K562 (cell line): ENCODE measurements around the gene DIPK1A. TPM values are rescaled to one million over a fixed set of nuclear protein-coding genes. Genes with fewer than 3 reads are reported as not detected.

Source experiments
- MIER1 ChIP-seq: fragments of 450-650 bp; IDR thresholded peaks from 2 replicates; pipeline ENCODE4 v1.6.1; 2016; ENCODE audit warnings: antibody characterized with exemption, mild to moderate bottlenecking, low read depth
- SNRNP70 ChIP-seq: fragments of 200-400 bp; formaldehyde crosslinking; optimal IDR thresholded peaks from 2 replicates; pipeline ENCODE3; 2017; ENCODE audit warnings: low read depth, low read length
- U2AF1 ChIP-seq: fragments of 200-400 bp; formaldehyde crosslinking; optimal IDR thresholded peaks from 2 replicates; pipeline ENCODE3; 2017; ENCODE audit warnings: mild to moderate bottlenecking, low read depth, low read length, moderate library complexity
- polyA plus RNA-seq, 8 experiments: library from polyadenylated mRNA; depleted of rRNA in 4 of 8; stranded (reverse) in 5 of 8; unstranded in 3 of 8; fragments of >200 nt; fragmentation: Nextera tagmentation in 2 of 8; fragmentation: Illumina TruSeq in 1 of 8; extraction: Ambion mirVana in 2 of 8; extraction: Trizol in 1 of 8; gene quantifications; 2 replicates each; pipeline versions ENCODE4 v1.2.1 to v1.2.3, GENCODE V29; 2011 to 2014; ENCODE audit warnings: inconsistent platforms in 1 of 8, missing spikeins in 1 of 8
- total RNA-seq, 7 experiments: library from RNA; depleted of rRNA in 6 of 7; stranded (reverse); fragments of >200 nt in 6 of 7; fragmentation: Illumina TruSeq in 2 of 7; extraction: Trizol in 2 of 7; gene quantifications; 2 replicates each; pipeline versions ENCODE4 v1.2.1 to v1.2.3, GENCODE V29; 2011 to 2021; ENCODE audit warnings: low replicate concordance in 1 of 7
- TF ChIP-seq, protein P1 (sequence below): fragments of 450-650 bp; IDR thresholded peaks from 2 replicates; pipeline ENCODE4 v1.7.1; 2018; ENCODE audit warnings: mild to moderate bottlenecking, low read depth; ENCODE audit not compliant: partially characterized antibody
- TF ChIP-seq, protein P2 (sequence below): sonication (generic); formaldehyde crosslinking; IDR thresholded peaks from 2 replicates; pipeline ENCODE4 v1.8.0; 2022; ENCODE audit warnings: mild to moderate bottlenecking, missing genetic modification reagents

DIPK1A gene
- total and polyA plus RNA-seq, 9 of the 15 experiments (the other 6 are each of a cell fraction or from before 2014, with no cell fraction given): 0.54 to 2.5 (median 1.3) TPM

DNA sequence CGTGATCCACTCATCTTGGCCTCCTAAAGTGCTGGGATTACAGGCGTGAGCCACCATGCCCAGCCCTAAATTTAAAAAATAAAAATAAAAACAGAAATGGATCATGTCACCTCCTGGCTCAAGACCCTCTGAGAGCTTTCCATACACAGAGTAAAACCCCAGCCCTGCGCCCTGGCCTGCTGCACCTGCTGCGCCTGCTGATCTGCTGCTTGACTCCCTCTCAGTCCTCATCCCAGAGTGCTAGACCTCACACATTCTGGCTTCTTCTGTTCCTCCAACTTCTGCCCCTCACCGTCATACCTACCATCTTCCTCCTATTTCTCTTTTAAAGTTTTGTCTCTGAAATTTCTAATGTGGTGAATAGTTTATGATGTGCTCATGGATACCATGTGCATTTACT, 42.7 kb upstream of the DIPK1A start (continued):
- TF ChIP-seq, protein P1, sequence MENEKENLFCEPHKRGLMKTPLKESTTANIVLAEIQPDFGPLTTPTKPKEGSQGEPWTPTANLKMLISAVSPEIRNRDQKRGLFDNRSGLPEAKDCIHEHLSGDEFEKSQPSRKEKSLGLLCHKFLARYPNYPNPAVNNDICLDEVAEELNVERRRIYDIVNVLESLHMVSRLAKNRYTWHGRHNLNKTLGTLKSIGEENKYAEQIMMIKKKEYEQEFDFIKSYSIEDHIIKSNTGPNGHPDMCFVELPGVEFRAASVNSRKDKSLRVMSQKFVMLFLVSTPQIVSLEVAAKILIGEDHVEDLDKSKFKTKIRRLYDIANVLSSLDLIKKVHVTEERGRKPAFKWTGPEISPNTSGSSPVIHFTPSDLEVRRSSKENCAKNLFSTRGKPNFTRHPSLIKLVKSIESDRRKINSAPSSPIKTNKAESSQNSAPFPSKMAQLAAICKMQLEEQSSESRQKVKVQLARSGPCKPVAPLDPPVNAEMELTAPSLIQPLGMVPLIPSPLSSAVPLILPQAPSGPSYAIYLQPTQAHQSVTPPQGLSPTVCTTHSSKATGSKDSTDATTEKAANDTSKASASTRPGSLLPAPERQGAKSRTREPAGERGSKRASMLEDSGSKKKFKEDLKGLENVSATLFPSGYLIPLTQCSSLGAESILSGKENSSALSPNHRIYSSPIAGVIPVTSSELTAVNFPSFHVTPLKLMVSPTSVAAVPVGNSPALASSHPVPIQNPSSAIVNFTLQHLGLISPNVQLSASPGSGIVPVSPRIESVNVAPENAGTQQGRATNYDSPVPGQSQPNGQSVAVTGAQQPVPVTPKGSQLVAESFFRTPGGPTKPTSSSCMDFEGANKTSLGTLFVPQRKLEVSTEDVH: no peak
- TF ChIP-seq, protein P2, sequence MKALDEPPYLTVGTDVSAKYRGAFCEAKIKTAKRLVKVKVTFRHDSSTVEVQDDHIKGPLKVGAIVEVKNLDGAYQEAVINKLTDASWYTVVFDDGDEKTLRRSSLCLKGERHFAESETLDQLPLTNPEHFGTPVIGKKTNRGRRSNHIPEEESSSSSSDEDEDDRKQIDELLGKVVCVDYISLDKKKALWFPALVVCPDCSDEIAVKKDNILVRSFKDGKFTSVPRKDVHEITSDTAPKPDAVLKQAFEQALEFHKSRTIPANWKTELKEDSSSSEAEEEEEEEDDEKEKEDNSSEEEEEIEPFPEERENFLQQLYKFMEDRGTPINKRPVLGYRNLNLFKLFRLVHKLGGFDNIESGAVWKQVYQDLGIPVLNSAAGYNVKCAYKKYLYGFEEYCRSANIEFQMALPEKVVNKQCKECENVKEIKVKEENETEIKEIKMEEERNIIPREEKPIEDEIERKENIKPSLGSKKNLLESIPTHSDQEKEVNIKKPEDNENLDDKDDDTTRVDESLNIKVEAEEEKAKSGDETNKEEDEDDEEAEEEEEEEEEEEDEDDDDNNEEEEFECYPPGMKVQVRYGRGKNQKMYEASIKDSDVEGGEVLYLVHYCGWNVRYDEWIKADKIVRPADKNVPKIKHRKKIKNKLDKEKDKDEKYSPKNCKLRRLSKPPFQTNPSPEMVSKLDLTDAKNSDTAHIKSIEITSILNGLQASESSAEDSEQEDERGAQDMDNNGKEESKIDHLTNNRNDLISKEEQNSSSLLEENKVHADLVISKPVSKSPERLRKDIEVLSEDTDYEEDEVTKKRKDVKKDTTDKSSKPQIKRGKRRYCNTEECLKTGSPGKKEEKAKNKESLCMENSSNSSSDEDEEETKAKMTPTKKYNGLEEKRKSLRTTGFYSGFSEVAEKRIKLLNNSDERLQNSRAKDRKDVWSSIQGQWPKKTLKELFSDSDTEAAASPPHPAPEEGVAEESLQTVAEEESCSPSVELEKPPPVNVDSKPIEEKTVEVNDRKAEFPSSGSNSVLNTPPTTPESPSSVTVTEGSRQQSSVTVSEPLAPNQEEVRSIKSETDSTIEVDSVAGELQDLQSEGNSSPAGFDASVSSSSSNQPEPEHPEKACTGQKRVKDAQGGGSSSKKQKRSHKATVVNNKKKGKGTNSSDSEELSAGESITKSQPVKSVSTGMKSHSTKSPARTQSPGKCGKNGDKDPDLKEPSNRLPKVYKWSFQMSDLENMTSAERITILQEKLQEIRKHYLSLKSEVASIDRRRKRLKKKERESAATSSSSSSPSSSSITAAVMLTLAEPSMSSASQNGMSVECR (CRISPR knock-in tag): no peak
- TF ChIP-seq U2AF1 (no peak), MIER1 (no peak), SNRNP70 (no peak)
- TF ChIP-seq, all 486 proteins: peak for 0
